Measurements from ENCODE around the gene METTL14. TPM values are rescaled to one million over a fixed set of nuclear protein-coding genes. Genes with fewer than 3 reads are reported as not detected.

Gene METTL14
- polyA plus RNA-seq, 1 donor (not counting 4 experiments of a cell fraction or from before 2014, with no cell fraction given): 25.8 TPM

DNA sequence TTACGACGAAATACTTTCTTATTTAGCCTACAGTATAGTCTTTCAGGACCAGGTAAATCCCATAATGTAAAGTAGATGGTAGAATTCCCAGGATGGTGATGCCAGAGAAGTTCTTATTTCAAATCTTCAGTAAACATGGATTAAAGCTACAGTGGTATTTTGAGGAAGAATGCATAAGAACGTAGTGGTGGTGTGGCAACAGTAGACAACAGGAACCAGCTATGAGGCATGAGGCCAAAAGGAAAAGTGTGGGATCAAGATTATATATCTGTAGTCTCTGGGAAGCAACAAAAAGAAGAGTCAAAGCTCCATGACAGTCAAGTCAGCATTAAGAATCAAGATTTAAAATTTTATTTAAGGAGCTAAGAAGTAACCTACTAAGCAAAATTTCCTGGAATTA, 60.2 kb downstream of the METTL14 start:
- H3K79me2 ChIP-seq (ENCODE audit: control insufficient read depth, insufficient read depth, low read length): no peaks in the 10 kb centered on the region
- FAIRE-seq: no peak
- H2AFZ ChIP-seq (ENCODE audit: control insufficient read depth, low read length): no peak overlapping the region
- no peaks in the 10 kb centered on the region for H4K20me1 ChIP-seq (ENCODE audit: control insufficient read depth, extremely low read depth, insufficient read depth, low read length)
- no peaks in the 10 kb centered on the region for H3K9me3 ChIP-seq (ENCODE audit: control insufficient read depth, low read depth, low read length)
- no peaks in the 10 kb centered on the region for H3K4me1 ChIP-seq (ENCODE audit: control insufficient read depth, extremely low read depth, insufficient read depth, low read length)
- H3K36me3 ChIP-seq (ENCODE audit: control insufficient read depth in 2 of 2, extremely low read depth in 1 of 2, insufficient read depth in 2 of 2, low read length in 2 of 2): peaks cover 8 to 10% of the 10 kb centered on the region in 2 experiments
- H3K9ac ChIP-seq (ENCODE audit: control insufficient read depth, extremely low read depth, insufficient read depth, low read length): no peak overlapping the region
- H3K27me3 ChIP-seq (ENCODE audit: control insufficient read depth, extremely low read depth, insufficient read depth, low read length): no peaks in the 10 kb centered on the region
- no peak overlapping the region for H3K4me2 ChIP-seq (ENCODE audit: control insufficient read depth, extremely low read depth, insufficient read depth, low read depth, low read length)
- H3K4me3 ChIP-seq (ENCODE audit: control insufficient read depth in 2 of 3, extremely low read depth in 1 of 3, insufficient read depth in 2 of 3, low read depth in 1 of 3, low read length in 3 of 3): no peak overlapping the region
- dilution Hi-C loops (cut with MboI; ENCODE audit: extremely low pct_ligation_motif_present, low sequenced_read_pairs): no loop called here
- no peaks in the 10 kb centered on the region for H3K9me1 ChIP-seq (ENCODE audit: control insufficient read depth, extremely low read depth, insufficient read depth, low read length)
- H3K27ac ChIP-seq (ENCODE audit: control insufficient read depth, insufficient read depth, low read length): no peak overlapping the region
- TF ChIP-seq, protein P1, sequence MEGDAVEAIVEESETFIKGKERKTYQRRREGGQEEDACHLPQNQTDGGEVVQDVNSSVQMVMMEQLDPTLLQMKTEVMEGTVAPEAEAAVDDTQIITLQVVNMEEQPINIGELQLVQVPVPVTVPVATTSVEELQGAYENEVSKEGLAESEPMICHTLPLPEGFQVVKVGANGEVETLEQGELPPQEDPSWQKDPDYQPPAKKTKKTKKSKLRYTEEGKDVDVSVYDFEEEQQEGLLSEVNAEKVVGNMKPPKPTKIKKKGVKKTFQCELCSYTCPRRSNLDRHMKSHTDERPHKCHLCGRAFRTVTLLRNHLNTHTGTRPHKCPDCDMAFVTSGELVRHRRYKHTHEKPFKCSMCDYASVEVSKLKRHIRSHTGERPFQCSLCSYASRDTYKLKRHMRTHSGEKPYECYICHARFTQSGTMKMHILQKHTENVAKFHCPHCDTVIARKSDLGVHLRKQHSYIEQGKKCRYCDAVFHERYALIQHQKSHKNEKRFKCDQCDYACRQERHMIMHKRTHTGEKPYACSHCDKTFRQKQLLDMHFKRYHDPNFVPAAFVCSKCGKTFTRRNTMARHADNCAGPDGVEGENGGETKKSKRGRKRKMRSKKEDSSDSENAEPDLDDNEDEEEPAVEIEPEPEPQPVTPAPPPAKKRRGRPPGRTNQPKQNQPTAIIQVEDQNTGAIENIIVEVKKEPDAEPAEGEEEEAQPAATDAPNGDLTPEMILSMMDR (optimal IDR thresholded peaks at IDR 0.05 in 1 of 3, IDR thresholded peaks at IDR 0.05 in 1 of 3, conservative IDR thresholded peaks at IDR 0.05 in 1 of 3; ENCODE audit: extremely low read depth in 1 of 3, insufficient read depth in 2 of 3, low read length in 3 of 3): no peak
- no peak for TF ChIP-seq EZH2 (IDR thresholded peaks at IDR 0.05; ENCODE audit: low read length)
- no peak for DNase-seq (ENCODE audit: low read depth, low spot score)

DNA sequence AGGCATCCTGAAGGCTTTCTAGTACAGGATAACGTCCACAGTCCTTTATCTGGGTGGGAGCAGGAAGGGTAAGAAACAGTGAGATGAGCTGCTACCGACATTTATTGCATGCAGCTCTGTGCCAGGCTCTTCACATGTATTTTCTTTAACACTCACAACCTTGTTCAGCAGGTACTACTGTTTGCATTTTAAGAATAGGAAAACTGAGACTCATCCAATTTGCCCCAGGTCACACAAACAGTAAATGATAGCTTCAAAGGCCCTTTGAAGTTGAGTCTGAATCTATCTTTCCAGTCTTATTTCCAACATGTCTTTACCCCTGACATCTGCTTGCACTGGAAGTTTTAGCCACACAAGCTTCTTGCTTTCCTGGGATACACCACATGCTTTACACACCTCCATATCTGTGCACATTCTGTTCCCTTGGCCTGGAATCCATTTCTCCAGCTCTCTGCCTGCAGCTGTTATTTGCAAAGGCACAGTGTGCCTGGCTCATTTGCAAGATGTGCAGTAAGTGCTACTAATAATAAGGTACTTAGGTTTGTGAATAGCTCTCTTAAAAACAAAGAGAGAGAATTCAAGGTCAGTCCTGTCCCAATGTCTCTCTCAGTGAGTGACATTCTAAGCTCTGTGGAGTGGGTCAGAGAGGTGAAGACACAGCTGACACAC, 61.2 kb downstream of the METTL14 start:
- H3K9me3 ChIP-seq (ENCODE audit: control insufficient read depth, low read depth, low read length): no peaks in the 10 kb centered on the region
- no peak overlapping the region for H3K4me3 ChIP-seq (ENCODE audit: control insufficient read depth in 2 of 3, extremely low read depth in 1 of 3, insufficient read depth in 2 of 3, low read depth in 1 of 3, low read length in 3 of 3)
- H3K9ac ChIP-seq (ENCODE audit: control insufficient read depth, extremely low read depth, insufficient read depth, low read length): no peak overlapping the region
- DNase-seq (ENCODE audit: low read depth, low spot score): no peak
- no peaks in the 10 kb centered on the region for H4K20me1 ChIP-seq (ENCODE audit: control insufficient read depth, extremely low read depth, insufficient read depth, low read length)
- FAIRE-seq: no peak
- dilution Hi-C loops (cut with MboI; ENCODE audit: extremely low pct_ligation_motif_present, low sequenced_read_pairs): no loop called here
- no peak overlapping the region for H2AFZ ChIP-seq (ENCODE audit: control insufficient read depth, low read length)
- H3K9me1 ChIP-seq (ENCODE audit: control insufficient read depth, extremely low read depth, insufficient read depth, low read length): no peaks in the 10 kb centered on the region
- H3K4me2 ChIP-seq (ENCODE audit: control insufficient read depth, extremely low read depth, insufficient read depth, low read depth, low read length): no peak overlapping the region
- no peaks in the 10 kb centered on the region for H3K79me2 ChIP-seq (ENCODE audit: control insufficient read depth, insufficient read depth, low read length)
- TF ChIP-seq EZH2 (IDR thresholded peaks at IDR 0.05; ENCODE audit: low read length): no peak
- TF ChIP-seq, protein P1 (optimal IDR thresholded peaks at IDR 0.05 in 1 of 3, IDR thresholded peaks at IDR 0.05 in 1 of 3, conservative IDR thresholded peaks at IDR 0.05 in 1 of 3; ENCODE audit: extremely low read depth in 1 of 3, insufficient read depth in 2 of 3, low read length in 3 of 3): no peak
- no peaks in the 10 kb centered on the region for H3K27me3 ChIP-seq (ENCODE audit: control insufficient read depth, extremely low read depth, insufficient read depth, low read length)
- peaks cover 7 to 11% of the 10 kb centered on the region in 2 experiments for H3K36me3 ChIP-seq (ENCODE audit: control insufficient read depth in 2 of 2, extremely low read depth in 1 of 2, insufficient read depth in 2 of 2, low read length in 2 of 2)
- no peak overlapping the region for H3K27ac ChIP-seq (ENCODE audit: control insufficient read depth, insufficient read depth, low read length)
- H3K4me1 ChIP-seq (ENCODE audit: control insufficient read depth, extremely low read depth, insufficient read depth, low read length): no peaks in the 10 kb centered on the region
